ENCODE data around the gene SCN2B. TPM values are rescaled to one million over a fixed set of nuclear protein-coding genes. Genes with fewer than 3 reads are reported as not detected.

Gene SCN2B, protein sequence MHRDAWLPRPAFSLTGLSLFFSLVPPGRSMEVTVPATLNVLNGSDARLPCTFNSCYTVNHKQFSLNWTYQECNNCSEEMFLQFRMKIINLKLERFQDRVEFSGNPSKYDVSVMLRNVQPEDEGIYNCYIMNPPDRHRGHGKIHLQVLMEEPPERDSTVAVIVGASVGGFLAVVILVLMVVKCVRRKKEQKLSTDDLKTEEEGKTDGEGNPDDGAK
- 1.3 TPM for polyA plus RNA-seq
- long read RNA-seq, donor 1: 0 reads
- long read RNA-seq, donor 2, full-length matches to known transcripts: 1 of 1 reads
- long read RNA-seq, donor 2, partial matches to known transcripts: 0 of 1 reads
- long read RNA-seq, donor 2, other reads (novel, unspliced or antisense): 0 of 1 reads
- long read RNA-seq, donor 3: 0 reads
- long read RNA-seq, donor 4: 0 reads
- long read RNA-seq, donor 5, full-length matches to known transcripts: 1 of 1 reads
- long read RNA-seq, donor 5, partial matches to known transcripts: 0 of 1 reads
- long read RNA-seq, donor 5, other reads (novel, unspliced or antisense): 0 of 1 reads
- long read RNA-seq, donor 6: 0 reads
- long read RNA-seq, donor 7: 0 reads
- long read RNA-seq, donor 8: 0 reads
- long read RNA-seq, donor 9, full-length matches to known transcripts: 1 of 1 reads
- long read RNA-seq, donor 9, partial matches to known transcripts: 0 of 1 reads
- long read RNA-seq, donor 9, other reads (novel, unspliced or antisense): 0 of 1 reads
- long read RNA-seq, donor 10: 0 reads
- long read RNA-seq, donor 11: 0 reads

DNA sequence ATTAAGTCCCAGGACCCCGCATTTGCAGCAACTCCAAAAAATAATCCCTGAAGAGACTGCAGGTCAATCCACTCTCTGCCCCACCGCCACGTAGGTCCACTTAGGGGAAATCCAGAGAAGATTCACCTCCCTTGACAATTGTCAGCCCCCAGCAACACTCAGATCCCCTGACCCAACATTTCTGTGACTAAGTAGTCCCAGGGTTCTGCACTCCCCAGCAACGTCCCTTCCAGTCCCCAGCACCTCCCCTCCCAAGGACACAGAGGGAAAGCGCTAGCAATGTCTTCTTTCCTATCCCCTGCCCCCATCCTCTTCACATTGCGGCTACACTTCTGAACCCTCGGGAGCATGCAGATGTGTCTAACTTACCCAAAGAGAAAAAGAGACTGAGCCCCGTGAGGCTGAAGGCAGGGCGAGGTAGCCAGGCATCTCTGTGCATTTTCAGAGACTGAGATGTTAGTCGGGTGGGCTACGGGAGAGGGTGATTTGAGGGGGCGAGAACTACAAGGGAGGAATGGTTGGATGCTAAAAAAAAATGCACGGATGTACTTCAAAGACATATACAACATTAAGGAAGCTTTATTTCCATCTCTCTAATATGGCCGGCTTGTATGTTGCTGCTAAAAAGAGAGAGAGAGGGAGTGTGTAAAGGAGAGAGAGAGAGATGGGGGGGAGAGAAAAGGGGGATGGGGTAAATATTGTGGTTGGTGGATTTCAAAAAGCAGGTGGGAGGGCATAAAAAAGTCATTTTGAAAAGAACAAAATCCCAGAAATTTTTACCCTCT is at the start of gene SCN2B:
SCN2B (minus strand) TSS at position 647 of the 785 bp plus-strand sequence; CDS start at position 439, 208 bp downstream.
- Histone ChIP-seq H3K9me3 (ENCODE audit: control insufficient read depth, low read depth, low read length) (no peaks in the 10 kb centered on the region), H3K4me1 (ENCODE audit: control insufficient read depth, insufficient read depth, low read length) (peaks cover 13% of the 10 kb centered on the region), H3K27ac (ENCODE audit: low read length) (no peak within 1 kb of the TSS), H3K36me3 (ENCODE audit: control insufficient read depth, insufficient read depth, low read length) (no peaks in the 10 kb centered on the region), H3K27me3 (ENCODE audit: control insufficient read depth, insufficient read depth, low read length) (peaks cover 23% of the 10 kb centered on the region), H3K4me3 (ENCODE audit: low read length) (peak within 1 kb of the TSS; percentile 30)
- no peak for DNase-seq
- WGBS (ENCODE audit: insufficient coverage, low lambda C conversion rate): 27% methylated on average over 3 of the region's 14 CpGs

DNA sequence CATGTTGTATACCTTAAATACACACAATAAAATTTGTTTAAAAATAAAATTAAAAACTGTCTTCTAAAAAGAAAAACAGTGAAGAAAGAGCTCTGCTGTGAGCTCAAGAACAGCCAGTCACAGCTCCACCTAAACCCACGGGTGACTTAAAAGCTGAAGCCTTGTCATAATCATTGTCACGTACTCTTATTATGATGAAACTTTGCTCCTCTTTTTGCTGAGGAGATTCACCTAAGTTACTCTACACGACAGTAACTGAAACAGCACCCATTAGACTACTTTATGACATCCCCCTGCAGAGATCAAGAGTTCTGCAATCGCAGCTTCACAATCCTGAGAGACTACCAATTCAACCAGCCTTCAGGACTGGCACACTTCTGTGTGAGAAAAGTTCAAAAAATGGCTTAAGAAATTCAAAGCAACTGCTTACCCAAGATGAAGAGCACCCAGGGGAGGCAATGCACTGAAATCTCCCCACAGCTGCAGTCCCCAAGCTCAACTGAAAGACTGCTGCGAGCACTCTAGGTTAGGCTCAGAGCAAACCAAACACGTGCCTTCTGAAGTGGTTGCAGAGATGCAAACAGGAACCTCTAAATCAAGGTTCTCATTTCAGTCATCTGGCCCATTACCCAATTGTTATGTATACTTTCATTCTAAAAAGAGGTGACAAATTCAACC is 48.2 kb upstream of the SCN2B start, which contains the start of gene JAML:
JAML (minus strand) TSS at position 501 of the 678 bp plus-strand sequence. CDS start 10,145 bp downstream, outside the sequence.
- WGBS (ENCODE audit: insufficient coverage, low lambda C conversion rate): 40% methylated on average over 1 of the region's 6 CpGs
- Histone ChIP-seq H3K9me3 (ENCODE audit: control insufficient read depth, low read depth, low read length) (no peaks in the 10 kb centered on the region), H3K27me3 (ENCODE audit: control insufficient read depth, insufficient read depth, low read length) (no peaks in the 10 kb centered on the region), H3K36me3 (ENCODE audit: control insufficient read depth, insufficient read depth, low read length) (peaks cover 5% of the 10 kb centered on the region), H3K4me3 (ENCODE audit: low read length) (peak within 1 kb of the TSS; percentile 13), H3K4me1 (ENCODE audit: control insufficient read depth, insufficient read depth, low read length) (no peaks in the 10 kb centered on the region), H3K27ac (ENCODE audit: low read length) (no peak within 1 kb of the TSS)
- no peak for DNase-seq

DNA sequence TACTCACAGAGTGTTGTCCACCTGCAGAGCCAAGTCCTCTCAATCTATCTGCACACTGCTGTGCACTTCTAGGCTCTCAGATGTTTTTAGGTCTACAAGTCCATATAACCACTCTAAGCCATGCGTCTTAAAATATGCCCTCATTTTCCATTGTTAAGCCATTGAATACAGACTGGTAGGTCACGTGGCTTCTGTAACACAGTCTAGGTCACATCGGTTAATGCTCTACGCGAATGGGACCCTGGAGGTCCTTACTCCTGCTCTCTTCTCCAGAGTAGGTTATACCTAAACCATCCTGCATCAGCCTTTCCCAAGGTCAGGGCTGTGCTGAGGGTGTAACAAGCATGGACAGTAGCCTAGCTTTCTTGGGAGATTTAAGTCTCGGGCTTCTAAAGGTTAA is 47.6 kb upstream of the SCN2B start:
- H3K4me3 ChIP-seq (ENCODE audit: low read length): peak overlapping the region; percentile 13
- H3K27me3 ChIP-seq (ENCODE audit: control insufficient read depth, insufficient read depth, low read length): no peaks in the 10 kb centered on the region
- no peak overlapping the region for H3K27ac ChIP-seq (ENCODE audit: low read length)
- no peaks in the 10 kb centered on the region for H3K9me3 ChIP-seq (ENCODE audit: control insufficient read depth, low read depth, low read length)
- no CpG with 5 or more reads among the region's 6 CpGs for WGBS (ENCODE audit: insufficient coverage, low lambda C conversion rate)
- DNase-seq: no peak
- H3K36me3 ChIP-seq (ENCODE audit: control insufficient read depth, insufficient read depth, low read length): peaks cover 4% of the 10 kb centered on the region
- H3K4me1 ChIP-seq (ENCODE audit: control insufficient read depth, insufficient read depth, low read length): no peaks in the 10 kb centered on the region

DNA sequence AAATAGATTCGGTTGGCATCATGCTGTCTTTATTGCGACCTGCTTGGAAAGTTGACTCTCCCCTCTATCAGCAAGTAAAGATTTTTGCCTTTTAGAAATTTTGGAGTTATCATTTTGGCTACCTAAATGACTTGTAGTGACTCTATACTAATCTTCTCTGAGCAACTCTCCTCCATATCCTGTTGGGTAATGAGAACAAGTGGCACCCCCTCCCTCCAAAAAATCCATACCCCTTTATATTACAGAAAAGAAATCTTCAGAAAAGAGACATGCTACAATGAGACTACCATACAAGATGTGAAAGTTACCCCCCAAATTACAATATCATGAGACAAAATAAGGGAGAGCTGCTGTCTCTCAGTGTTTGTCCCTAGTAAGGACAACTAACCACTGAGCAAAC is 47.1 kb upstream of the SCN2B start:
- H3K27ac ChIP-seq (ENCODE audit: low read length): no peak overlapping the region
- WGBS (ENCODE audit: insufficient coverage, low lambda C conversion rate): 80% methylated on average over 1 of the region's 2 CpGs
- H3K36me3 ChIP-seq (ENCODE audit: control insufficient read depth, insufficient read depth, low read length): peaks cover 4% of the 10 kb centered on the region
- H3K4me1 ChIP-seq (ENCODE audit: control insufficient read depth, insufficient read depth, low read length): no peaks in the 10 kb centered on the region
- no peak for DNase-seq
- peak overlapping the region; percentile 13 for H3K4me3 ChIP-seq (ENCODE audit: low read length)
- no peaks in the 10 kb centered on the region for H3K27me3 ChIP-seq (ENCODE audit: control insufficient read depth, insufficient read depth, low read length)
- no peaks in the 10 kb centered on the region for H3K9me3 ChIP-seq (ENCODE audit: control insufficient read depth, low read depth, low read length)

DNA sequence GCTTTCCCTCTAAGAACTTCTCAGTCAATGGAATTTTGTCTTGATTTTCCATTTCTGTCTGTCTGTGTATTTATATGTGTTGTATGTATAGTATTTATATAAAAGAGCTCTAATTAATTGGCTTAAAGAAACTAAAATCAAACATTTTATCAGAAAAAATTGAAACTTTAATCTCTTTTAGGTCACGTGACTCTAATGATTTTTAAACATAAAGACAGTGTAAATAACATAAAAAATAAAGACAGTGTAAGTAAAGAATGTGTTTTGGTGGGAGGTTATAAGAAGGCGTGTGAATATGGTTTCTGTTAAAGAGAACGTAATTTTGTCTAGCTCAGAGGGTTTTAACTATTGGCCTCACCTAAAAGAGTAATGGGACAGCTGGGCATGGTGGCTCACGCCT is 46.0 kb upstream of the SCN2B start:
- H3K9me3 ChIP-seq (ENCODE audit: control insufficient read depth, low read depth, low read length): no peaks in the 10 kb centered on the region
- no peaks in the 10 kb centered on the region for H3K27me3 ChIP-seq (ENCODE audit: control insufficient read depth, insufficient read depth, low read length)
- 71% methylated on average over 1 of the region's 4 CpGs for WGBS (ENCODE audit: insufficient coverage, low lambda C conversion rate)
- H3K36me3 ChIP-seq (ENCODE audit: control insufficient read depth, insufficient read depth, low read length): peaks cover 4% of the 10 kb centered on the region
- DNase-seq: no peak
- H3K4me1 ChIP-seq (ENCODE audit: control insufficient read depth, insufficient read depth, low read length): no peaks in the 10 kb centered on the region
- no peak overlapping the region for H3K27ac ChIP-seq (ENCODE audit: low read length)
- H3K4me3 ChIP-seq (ENCODE audit: low read length): no peak overlapping the region

DNA sequence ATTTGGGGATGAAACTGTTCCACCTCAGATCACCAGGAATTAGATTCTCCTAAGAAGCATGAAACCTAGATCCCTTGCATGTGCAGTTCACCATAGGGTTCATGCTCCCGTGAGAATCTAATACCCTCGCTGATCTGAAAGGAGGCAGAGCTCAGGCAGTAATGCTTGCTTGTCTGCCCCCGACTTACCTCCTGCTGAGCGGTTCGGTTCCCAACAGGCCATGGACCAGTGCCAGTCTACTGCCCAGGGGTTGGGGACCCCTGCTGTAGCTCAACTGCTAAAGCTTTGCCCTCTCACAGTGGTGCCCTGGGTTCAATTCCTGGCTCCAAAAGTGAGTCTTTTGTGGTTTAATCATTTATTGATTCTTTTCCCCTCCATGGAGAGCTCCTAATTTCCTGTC is 45.0 kb upstream of the SCN2B start:
- WGBS (ENCODE audit: insufficient coverage, low lambda C conversion rate): no CpG with 5 or more reads among the region's 5 CpGs
- no peak overlapping the region for H3K27ac ChIP-seq (ENCODE audit: low read length)

DNA sequence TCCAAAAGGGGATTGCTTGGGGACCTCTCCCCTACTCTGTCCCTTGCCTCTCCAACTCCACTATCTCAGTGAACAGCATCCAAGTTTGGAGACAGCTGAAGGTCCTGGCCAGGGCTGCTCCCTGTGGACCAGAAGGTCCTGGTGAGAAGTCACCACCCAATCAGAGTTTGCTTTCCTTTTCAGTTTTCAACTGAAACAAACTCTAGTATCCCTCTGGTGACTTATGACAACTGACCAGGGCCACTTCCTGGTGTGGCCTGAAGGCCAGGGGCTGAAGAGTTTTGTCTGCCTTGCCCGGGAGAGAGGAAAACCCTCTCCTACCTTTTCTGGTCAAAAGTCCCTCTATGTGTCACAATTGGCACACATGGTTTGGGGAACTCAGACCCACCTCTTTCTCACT is 43.3 kb upstream of the SCN2B start:
- Histone ChIP-seq H3K27ac (ENCODE audit: low read length) (no peak overlapping the region), H3K4me3 (ENCODE audit: low read length) (no peak overlapping the region), H3K4me1 (ENCODE audit: control insufficient read depth, insufficient read depth, low read length) (peaks cover 9% of the 10 kb centered on the region), H3K36me3 (ENCODE audit: control insufficient read depth, insufficient read depth, low read length) (no peaks in the 10 kb centered on the region), H3K27me3 (ENCODE audit: control insufficient read depth, insufficient read depth, low read length) (no peaks in the 10 kb centered on the region), H3K9me3 (ENCODE audit: control insufficient read depth, low read depth, low read length) (no peaks in the 10 kb centered on the region)
- no peak for DNase-seq
- WGBS (ENCODE audit: insufficient coverage, low lambda C conversion rate): no CpG with 5 or more reads among the region's 1 CpG

More for the DNA sequence above, 45.0 kb upstream of the SCN2B start:
- Histone ChIP-seq H3K27me3 (ENCODE audit: control insufficient read depth, insufficient read depth, low read length) (no peaks in the 10 kb centered on the region), H3K36me3 (ENCODE audit: control insufficient read depth, insufficient read depth, low read length) (no peaks in the 10 kb centered on the region), H3K9me3 (ENCODE audit: control insufficient read depth, low read depth, low read length) (no peaks in the 10 kb centered on the region), H3K4me1 (ENCODE audit: control insufficient read depth, insufficient read depth, low read length) (no peaks in the 10 kb centered on the region), H3K4me3 (ENCODE audit: low read length) (no peak overlapping the region)
- DNase-seq: no peak

DNA sequence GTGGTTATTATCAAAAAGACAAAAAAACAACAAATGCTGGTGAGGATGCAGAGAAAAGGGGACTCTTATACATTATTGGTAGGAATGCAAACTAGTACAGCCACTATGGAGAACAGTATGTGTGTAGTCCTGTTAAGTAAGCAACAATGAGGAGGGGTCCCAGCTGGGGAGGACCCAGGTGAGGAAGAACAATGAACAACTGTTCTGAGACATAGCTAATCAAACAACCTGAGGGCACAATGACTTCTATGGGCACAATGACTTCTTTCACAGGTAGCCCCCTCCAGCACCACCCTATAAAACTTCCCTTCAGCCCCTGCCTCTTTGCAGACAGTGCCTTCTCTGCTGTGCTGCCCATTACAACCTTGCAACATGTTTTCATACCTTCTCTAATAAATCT is 42.8 kb upstream of the SCN2B start:
- H3K27me3 ChIP-seq (ENCODE audit: control insufficient read depth, insufficient read depth, low read length): no peaks in the 10 kb centered on the region
- H3K27ac ChIP-seq (ENCODE audit: low read length): no peak overlapping the region
- H3K9me3 ChIP-seq (ENCODE audit: control insufficient read depth, low read depth, low read length): no peaks in the 10 kb centered on the region
- H3K36me3 ChIP-seq (ENCODE audit: control insufficient read depth, insufficient read depth, low read length): no peaks in the 10 kb centered on the region
- no peak for DNase-seq
- no peak overlapping the region for H3K4me3 ChIP-seq (ENCODE audit: low read length)
- H3K4me1 ChIP-seq (ENCODE audit: control insufficient read depth, insufficient read depth, low read length): peaks cover 14% of the 10 kb centered on the region

DNA sequence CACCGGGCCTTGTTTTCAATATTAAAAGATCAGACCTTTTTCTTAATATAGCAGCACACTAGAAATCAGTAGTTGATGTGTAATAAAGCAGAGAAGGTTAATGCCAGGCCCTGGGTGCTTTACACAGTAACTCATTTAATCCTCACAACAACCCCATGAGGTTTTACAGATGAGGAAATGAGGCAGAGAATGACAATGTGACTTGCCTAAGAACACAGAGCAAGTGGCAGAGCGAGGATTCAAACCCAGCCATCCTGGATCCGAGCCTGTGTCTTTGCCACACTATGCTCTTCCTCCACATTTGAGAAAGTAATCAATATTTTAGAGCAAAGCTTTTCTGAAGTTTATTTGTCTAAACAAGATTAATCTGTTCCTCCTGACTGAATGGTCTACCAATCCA is 41.1 kb upstream of the SCN2B start:
- Histone ChIP-seq H3K27ac (ENCODE audit: low read length) (no peak overlapping the region), H3K36me3 (ENCODE audit: control insufficient read depth, insufficient read depth, low read length) (no peaks in the 10 kb centered on the region), H3K27me3 (ENCODE audit: control insufficient read depth, insufficient read depth, low read length) (no peaks in the 10 kb centered on the region), H3K9me3 (ENCODE audit: control insufficient read depth, low read depth, low read length) (no peaks in the 10 kb centered on the region), H3K4me3 (ENCODE audit: low read length) (no peak overlapping the region), H3K4me1 (ENCODE audit: control insufficient read depth, insufficient read depth, low read length) (peaks cover 29% of the 10 kb centered on the region)
- no peak for DNase-seq
- WGBS (ENCODE audit: insufficient coverage, low lambda C conversion rate): 100% methylated on average over 1 of the region's 3 CpGs

Data from large intestine (tissue), 12 donors.